Measurements from ENCODE around the gene DUSP8. TPM values are rescaled to one million over a fixed set of nuclear protein-coding genes. Genes with fewer than 3 reads are reported as not detected.

The DUSP8 gene
- total RNA-seq, 1 donor from 2014 or later = 18.0 TPM

GRCh38 chr11:1530686-1531448, 41.2 kb downstream of the DUSP8 start:
- Histone ChIP-seq H3K27ac (no peak overlapping the region), H3K36me3 (peaks cover 11% of the 10 kb centered on the region), H3K9me3 (no peaks in the 10 kb centered on the region), H3K4me1 (peaks cover 32% of the 10 kb centered on the region), H3K27me3 (no peaks in the 10 kb centered on the region), H3K4me3 (no peak overlapping the region)
- intact Hi-C loops (cut with DNase I) = no loop called here
- no peak for DNase-seq
- no peak for ATAC-seq
- TF ChIP-seq CTCF (IDR thresholded peaks at IDR 0.05) = no peak

GRCh38 chr11:1529774-1530173, 42.3 kb downstream of the DUSP8 start:
- no peak for TF ChIP-seq CTCF (IDR thresholded peaks at IDR 0.05)
- intact Hi-C loops (cut with DNase I) = no loop called here
- no peak for DNase-seq
- Histone ChIP-seq H3K27me3 (no peaks in the 10 kb centered on the region), H3K9me3 (no peaks in the 10 kb centered on the region), H3K27ac (no peak overlapping the region), H3K4me3 (no peak overlapping the region), H3K4me1 (peaks cover 32% of the 10 kb centered on the region), H3K36me3 (peaks cover 9% of the 10 kb centered on the region)
- no peak for ATAC-seq

- no peaks in the 10 kb centered on the region for H3K27me3 ChIP-seq
- H3K9me3 ChIP-seq = no peaks in the 10 kb centered on the region
- DNase-seq = no peak
- ATAC-seq = no peak
- H3K36me3 ChIP-seq = peaks cover 9% of the 10 kb centered on the region
- H3K4me1 ChIP-seq = peaks cover 27% of the 10 kb centered on the region
- TF ChIP-seq CTCF (IDR thresholded peaks at IDR 0.05) = no peak
- H3K4me3 ChIP-seq = no peak overlapping the region
- intact Hi-C loops (cut with DNase I) = no loop called here
- no peak overlapping the region for H3K27ac ChIP-seq
These were observed 42.8 kb downstream of the DUSP8 start for GRCh38 chr11:1529286-1529685.

GRCh38 chr11:1528710-1529109, 43.4 kb downstream of the DUSP8 start:
- Histone ChIP-seq H3K27me3 (no peaks in the 10 kb centered on the region), H3K4me3 (no peak overlapping the region), H3K27ac (no peak overlapping the region), H3K4me1 (peaks cover 24% of the 10 kb centered on the region), H3K36me3 (peaks cover 9% of the 10 kb centered on the region), H3K9me3 (no peaks in the 10 kb centered on the region)
- ATAC-seq (no peak), DNase-seq (no peak)
- TF ChIP-seq CTCF (IDR thresholded peaks at IDR 0.05) = no peak
- intact Hi-C loops (cut with DNase I) = no loop called here

- Histone ChIP-seq H3K9me3 (no peaks in the 10 kb centered on the region), H3K27ac (no peak overlapping the region), H3K4me3 (no peak overlapping the region), H3K36me3 (no peaks in the 10 kb centered on the region), H3K4me1 (peaks cover 22% of the 10 kb centered on the region), H3K27me3 (no peaks in the 10 kb centered on the region)
- intact Hi-C loops (cut with DNase I) = no loop called here
- no peak for TF ChIP-seq CTCF (IDR thresholded peaks at IDR 0.05)
- ATAC-seq (no peak), DNase-seq (no peak)
These were observed 45.3 kb downstream of the DUSP8 start for GRCh38 chr11:1526785-1527184.
